ENCODE measurements around the gene ANAPC1. TPM values are rescaled to one million over a fixed set of nuclear protein-coding genes. Genes with fewer than 3 reads are reported as not detected.

The ANAPC1 gene
- polyA plus RNA-seq, 3 donors: 4.2 to 12.4 (median 6.8) TPM

DNA sequence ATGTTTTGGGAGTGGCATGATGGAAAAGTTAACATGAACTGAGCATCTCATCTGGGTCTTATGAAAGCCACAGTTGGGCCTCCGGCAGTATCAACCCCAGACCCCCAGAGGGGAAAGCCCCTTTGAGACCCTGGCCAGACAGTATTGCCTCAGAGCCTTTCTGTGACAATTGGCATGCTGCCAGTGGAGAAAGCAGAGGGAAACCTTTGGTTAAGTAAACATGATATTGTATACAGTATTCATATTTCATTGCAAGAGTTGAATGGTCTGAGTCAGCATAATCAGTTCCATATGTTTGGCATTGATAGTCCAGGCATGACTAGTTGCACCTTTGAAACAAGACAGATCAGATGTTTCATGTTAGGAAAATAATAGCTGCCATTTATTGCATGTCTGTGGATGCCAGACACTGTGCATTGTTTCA is 34.4 kb upstream of the ANAPC1 start:
- Mint-ChIP-seq H3K36me3 (peaks cover 0 to 12% of the 10 kb centered on the region in 2 donors), H3K27me3 (ENCODE audit: low read depth in 3 of 3) (peaks cover 0 to 2% (median 0%) of the 10 kb centered on the region in 3 donors), H3K27ac (no peak overlapping the region), H3K4me1 (peaks cover 17% of the 10 kb centered on the region), H3K4me3 (no peak overlapping the region), H3K9me3 (peaks cover 0 to 2% (median 0%) of the 10 kb centered on the region in 7 donors)
- no peaks in the 10 kb centered on the region for H3K27me3 ChIP-seq (ENCODE audit: control insufficient read depth in 2 of 2, insufficient read depth in 2 of 2, low read length in 2 of 2)
- no peaks in the 10 kb centered on the region for H3K79me2 ChIP-seq (ENCODE audit: insufficient read depth, low read length)
- TF ChIP-seq, protein P1, sequence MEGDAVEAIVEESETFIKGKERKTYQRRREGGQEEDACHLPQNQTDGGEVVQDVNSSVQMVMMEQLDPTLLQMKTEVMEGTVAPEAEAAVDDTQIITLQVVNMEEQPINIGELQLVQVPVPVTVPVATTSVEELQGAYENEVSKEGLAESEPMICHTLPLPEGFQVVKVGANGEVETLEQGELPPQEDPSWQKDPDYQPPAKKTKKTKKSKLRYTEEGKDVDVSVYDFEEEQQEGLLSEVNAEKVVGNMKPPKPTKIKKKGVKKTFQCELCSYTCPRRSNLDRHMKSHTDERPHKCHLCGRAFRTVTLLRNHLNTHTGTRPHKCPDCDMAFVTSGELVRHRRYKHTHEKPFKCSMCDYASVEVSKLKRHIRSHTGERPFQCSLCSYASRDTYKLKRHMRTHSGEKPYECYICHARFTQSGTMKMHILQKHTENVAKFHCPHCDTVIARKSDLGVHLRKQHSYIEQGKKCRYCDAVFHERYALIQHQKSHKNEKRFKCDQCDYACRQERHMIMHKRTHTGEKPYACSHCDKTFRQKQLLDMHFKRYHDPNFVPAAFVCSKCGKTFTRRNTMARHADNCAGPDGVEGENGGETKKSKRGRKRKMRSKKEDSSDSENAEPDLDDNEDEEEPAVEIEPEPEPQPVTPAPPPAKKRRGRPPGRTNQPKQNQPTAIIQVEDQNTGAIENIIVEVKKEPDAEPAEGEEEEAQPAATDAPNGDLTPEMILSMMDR (IDR thresholded peaks at IDR 0.05): no peak
- no peak for DNase-seq
- peaks cover 17% of the 10 kb centered on the region for H4K20me1 ChIP-seq (ENCODE audit: insufficient read depth, low read length)
- no peak overlapping the region for H3K9ac ChIP-seq (ENCODE audit: insufficient read depth, low read length, poor library complexity, severe bottlenecking)
- 100% methylated on average over 1 of the region's 1 CpG for WGBS (ENCODE audit: insufficient coverage)
- H3K4me1 ChIP-seq (ENCODE audit: control insufficient read depth in 1 of 2, insufficient read depth in 2 of 2, low read length in 2 of 2): peaks cover 9 to 12% of the 10 kb centered on the region in 2 donors
- no peak overlapping the region for H3K4me2 ChIP-seq (replicated peaks; ENCODE audit: extremely low read depth, low read length, poor library complexity, severe bottlenecking)
- H3K9me3 ChIP-seq (replicated peaks in 1 of 2; ENCODE audit: control insufficient read depth in 1 of 2, insufficient read depth in 1 of 2, low read length in 2 of 2): no peaks in the 10 kb centered on the region
- H3K27ac ChIP-seq (ENCODE audit: low read depth in 1 of 2, low read length in 2 of 2): no peak overlapping the region
- H3K4me3 ChIP-seq (replicated peaks in 1 of 3; ENCODE audit: low read depth in 2 of 3, low read length in 3 of 3): no peak overlapping the region
- H3K36me3 ChIP-seq (replicated peaks in 1 of 2; ENCODE audit: control insufficient read depth in 1 of 2, insufficient read depth in 2 of 2, low read length in 2 of 2): no peaks in the 10 kb centered on the region
- intact Hi-C loops (cut with micrococcal nuclease): no loop called here
- H2AFZ ChIP-seq (ENCODE audit: insufficient read depth, low read depth, low read length, poor library complexity, severe bottlenecking): no peak overlapping the region

DNA sequence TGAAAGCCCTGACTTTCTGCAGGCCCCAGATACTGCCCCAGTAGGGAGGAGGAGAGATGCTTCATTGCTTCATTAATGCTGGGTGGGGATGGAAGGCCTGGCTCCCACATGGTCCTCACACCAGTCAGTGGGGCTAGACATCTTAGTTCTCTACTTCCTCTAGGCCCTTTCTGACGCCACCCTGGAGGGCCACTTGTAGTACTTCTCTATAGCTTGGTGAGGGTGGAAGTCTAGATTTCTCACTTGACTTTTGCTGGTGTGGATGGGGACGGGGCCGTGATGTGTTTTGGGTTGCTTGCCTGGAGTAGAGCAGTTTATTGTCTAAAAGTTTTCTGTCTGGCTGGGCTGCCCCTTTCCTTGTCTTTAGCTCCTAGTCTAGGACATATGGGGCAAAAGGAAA is 33.1 kb upstream of the ANAPC1 start:
- Histone ChIP-seq H3K9me3 (replicated peaks in 1 of 2; ENCODE audit: control insufficient read depth in 1 of 2, insufficient read depth in 1 of 2, low read length in 2 of 2) (no peaks in the 10 kb centered on the region), H3K9ac (ENCODE audit: insufficient read depth, low read length, poor library complexity, severe bottlenecking) (no peak overlapping the region), H3K27ac (ENCODE audit: low read depth in 1 of 2, low read length in 2 of 2) (no peak overlapping the region), H3K4me1 (ENCODE audit: control insufficient read depth in 1 of 2, insufficient read depth in 2 of 2, low read length in 2 of 2) (peaks cover 9 to 17% of the 10 kb centered on the region in 2 donors), H3K4me2 (replicated peaks; ENCODE audit: extremely low read depth, low read length, poor library complexity, severe bottlenecking) (no peak overlapping the region), H2AFZ (ENCODE audit: insufficient read depth, low read depth, low read length, poor library complexity, severe bottlenecking) (no peak overlapping the region), H3K27me3 (ENCODE audit: control insufficient read depth in 2 of 2, insufficient read depth in 2 of 2, low read length in 2 of 2) (no peaks in the 10 kb centered on the region), H3K4me3 (replicated peaks in 1 of 3; ENCODE audit: low read depth in 2 of 3, low read length in 3 of 3) (no peak overlapping the region), H3K79me2 (ENCODE audit: insufficient read depth, low read length) (no peaks in the 10 kb centered on the region), H4K20me1 (ENCODE audit: insufficient read depth, low read length) (peaks cover 17% of the 10 kb centered on the region), H3K36me3 (replicated peaks in 1 of 2; ENCODE audit: control insufficient read depth in 1 of 2, insufficient read depth in 2 of 2, low read length in 2 of 2) (no peaks in the 10 kb centered on the region)
- TF ChIP-seq, protein P1 (IDR thresholded peaks at IDR 0.05): no peak
- intact Hi-C loops (cut with micrococcal nuclease): no loop called here
- Mint-ChIP-seq H3K4me1 (peaks cover 22% of the 10 kb centered on the region), H3K27ac (peak overlapping the region in 1 of 7 donors; percentile 10), H3K27me3 (ENCODE audit: low read depth in 3 of 3) (peaks cover 0 to 2% (median 0%) of the 10 kb centered on the region in 3 donors), H3K36me3 (peaks cover 0 to 10% of the 10 kb centered on the region in 2 donors), H3K4me3 (no peak overlapping the region), H3K9me3 (peaks cover 0 to 2% (median 0%) of the 10 kb centered on the region in 7 donors)
- no peak for DNase-seq
- 100% methylated on average over 2 of the region's 3 CpGs for WGBS (ENCODE audit: insufficient coverage)

Data from CD14-positive monocyte (primary cell).